ENCODE data around the gene DIS3L2. TPM values are rescaled to one million over a fixed set of nuclear protein-coding genes. Genes with fewer than 3 reads are reported as not detected.
A peak's percentile ranks its signal among the peaks of the same experiment; 100 is the strongest.

Gene DIS3L2
- total RNA-seq, 1 experiment from 2014 or later = 28.5 TPM

DNA sequence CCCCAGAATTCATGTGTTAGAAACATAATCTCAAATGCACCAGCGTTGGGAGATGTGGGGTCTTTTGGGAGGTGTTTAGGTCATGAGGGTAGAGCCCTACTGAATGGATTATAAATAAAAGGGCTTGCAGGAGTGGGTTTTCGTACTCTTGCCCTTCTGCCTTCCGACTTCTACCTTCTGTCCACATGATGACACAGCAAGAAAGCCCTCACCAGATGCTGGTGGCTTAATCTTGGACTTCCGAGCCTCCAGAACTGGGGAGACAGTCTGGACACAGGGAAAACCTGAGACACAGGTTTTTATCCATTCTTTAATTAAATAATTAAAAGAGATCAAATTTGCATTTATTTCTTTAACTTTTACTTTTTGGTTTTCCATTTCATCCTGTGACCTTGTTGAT lies 87.8 kb downstream of the DIS3L2 start:
- no peak for TF ChIP-seq NFE2L1 (CRISPR knock-in tag; IDR thresholded peaks at IDR 0.05)
- TF ChIP-seq JAZF1 (CRISPR knock-in tag; IDR thresholded peaks at IDR 0.05) = no peak
- no peak for TF ChIP-seq NFATC4 (CRISPR knock-in tag; IDR thresholded peaks at IDR 0.05)
- TF ChIP-seq KAT7 (CRISPR knock-in tag; IDR thresholded peaks at IDR 0.05; ENCODE audit: borderline replicate concordance) = no peak
- TF ChIP-seq, protein P1, sequence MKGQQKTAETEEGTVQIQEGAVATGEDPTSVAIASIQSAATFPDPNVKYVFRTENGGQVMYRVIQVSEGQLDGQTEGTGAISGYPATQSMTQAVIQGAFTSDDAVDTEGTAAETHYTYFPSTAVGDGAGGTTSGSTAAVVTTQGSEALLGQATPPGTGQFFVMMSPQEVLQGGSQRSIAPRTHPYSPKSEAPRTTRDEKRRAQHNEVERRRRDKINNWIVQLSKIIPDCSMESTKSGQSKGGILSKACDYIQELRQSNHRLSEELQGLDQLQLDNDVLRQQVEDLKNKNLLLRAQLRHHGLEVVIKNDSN (CRISPR knock-in tag; IDR thresholded peaks at IDR 0.05) = no peak
- TF ChIP-seq FOXP1 (CRISPR knock-in tag; IDR thresholded peaks at IDR 0.05; ENCODE audit: borderline replicate concordance) = no peak
- TF ChIP-seq, protein P2, sequence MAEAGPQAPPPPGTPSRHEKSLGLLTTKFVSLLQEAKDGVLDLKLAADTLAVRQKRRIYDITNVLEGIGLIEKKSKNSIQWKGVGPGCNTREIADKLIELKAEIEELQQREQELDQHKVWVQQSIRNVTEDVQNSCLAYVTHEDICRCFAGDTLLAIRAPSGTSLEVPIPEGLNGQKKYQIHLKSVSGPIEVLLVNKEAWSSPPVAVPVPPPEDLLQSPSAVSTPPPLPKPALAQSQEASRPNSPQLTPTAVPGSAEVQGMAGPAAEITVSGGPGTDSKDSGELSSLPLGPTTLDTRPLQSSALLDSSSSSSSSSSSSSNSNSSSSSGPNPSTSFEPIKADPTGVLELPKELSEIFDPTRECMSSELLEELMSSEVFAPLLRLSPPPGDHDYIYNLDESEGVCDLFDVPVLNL (CRISPR knock-in tag; IDR thresholded peaks at IDR 0.05; ENCODE audit: borderline replicate concordance, low read depth) = no peak
- H3K4me1 Mint-ChIP-seq = peaks cover 18% of the 10 kb centered on the region
- H3K27me3 Mint-ChIP-seq (ENCODE audit: low read depth) = no peaks in the 10 kb centered on the region
- no peak overlapping the region for H3K4me3 Mint-ChIP-seq
- H3K9me3 Mint-ChIP-seq = no peaks in the 10 kb centered on the region
- DNase-seq (ENCODE audit: low spot score) = no peak
- ChIA-PET CTCF (interaction anchor here (1.0 kb wide), 1 partner anchor 124 kb away, joined by 4 read pairs; no protein-coding TSS in a partner anchor), POLR2A (no interaction called here)
- H3K27ac Mint-ChIP-seq = no peak overlapping the region
- no peaks in the 10 kb centered on the region for H3K36me3 Mint-ChIP-seq
- no peak for ATAC-seq

DNA sequence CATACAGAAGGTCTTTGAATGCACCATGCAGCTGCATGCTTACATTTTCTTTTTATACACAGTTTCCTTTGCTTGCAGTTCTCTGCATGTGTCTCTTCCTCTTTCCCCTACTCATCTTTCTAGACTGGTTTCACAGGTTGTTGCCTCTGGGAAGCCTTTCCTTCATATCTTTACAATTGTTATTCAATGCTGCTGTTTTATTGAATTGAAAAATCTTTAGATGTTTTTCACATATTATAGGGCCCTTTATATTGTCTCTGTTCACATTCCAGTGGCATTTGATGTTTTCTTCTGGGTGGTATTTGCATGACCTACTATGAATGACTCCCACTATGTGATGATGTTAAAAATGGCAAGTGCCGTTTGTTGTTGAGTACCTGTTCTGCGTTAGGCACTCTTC lies 91.1 kb downstream of the DIS3L2 start:
- ATAC-seq = no peak
- peak overlapping the region; percentile 33; the same call in 1 of the 2 replicates for H3K27ac Mint-ChIP-seq
- H3K36me3 Mint-ChIP-seq = no peaks in the 10 kb centered on the region
- H3K27me3 Mint-ChIP-seq (ENCODE audit: low read depth) = no peaks in the 10 kb centered on the region
- H3K4me1 Mint-ChIP-seq = peaks cover 18% of the 10 kb centered on the region
- no peak for DNase-seq (ENCODE audit: low spot score)
- no peak overlapping the region for H3K4me3 Mint-ChIP-seq
- CTCF ChIA-PET = no interaction called here
- TF ChIP-seq ZNF232 (CRISPR knock-in tag; IDR thresholded peaks at IDR 0.05) = no peak
- TF ChIP-seq, protein P3, sequence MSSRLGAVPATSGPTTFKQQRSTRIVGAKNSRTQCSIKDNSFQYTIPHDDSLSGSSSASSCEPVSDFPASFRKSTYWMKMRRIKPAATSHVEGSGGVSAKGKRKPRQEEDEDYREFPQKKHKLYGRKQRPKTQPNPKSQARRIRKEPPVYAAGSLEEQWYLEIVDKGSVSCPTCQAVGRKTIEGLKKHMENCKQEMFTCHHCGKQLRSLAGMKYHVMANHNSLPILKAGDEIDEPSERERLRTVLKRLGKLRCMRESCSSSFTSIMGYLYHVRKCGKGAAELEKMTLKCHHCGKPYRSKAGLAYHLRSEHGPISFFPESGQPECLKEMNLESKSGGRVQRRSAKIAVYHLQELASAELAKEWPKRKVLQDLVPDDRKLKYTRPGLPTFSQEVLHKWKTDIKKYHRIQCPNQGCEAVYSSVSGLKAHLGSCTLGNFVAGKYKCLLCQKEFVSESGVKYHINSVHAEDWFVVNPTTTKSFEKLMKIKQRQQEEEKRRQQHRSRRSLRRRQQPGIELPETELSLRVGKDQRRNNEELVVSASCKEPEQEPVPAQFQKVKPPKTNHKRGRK (CRISPR knock-in tag; IDR thresholded peaks at IDR 0.05; ENCODE audit: borderline replicate concordance) = no peak
- TF ChIP-seq, protein P4, sequence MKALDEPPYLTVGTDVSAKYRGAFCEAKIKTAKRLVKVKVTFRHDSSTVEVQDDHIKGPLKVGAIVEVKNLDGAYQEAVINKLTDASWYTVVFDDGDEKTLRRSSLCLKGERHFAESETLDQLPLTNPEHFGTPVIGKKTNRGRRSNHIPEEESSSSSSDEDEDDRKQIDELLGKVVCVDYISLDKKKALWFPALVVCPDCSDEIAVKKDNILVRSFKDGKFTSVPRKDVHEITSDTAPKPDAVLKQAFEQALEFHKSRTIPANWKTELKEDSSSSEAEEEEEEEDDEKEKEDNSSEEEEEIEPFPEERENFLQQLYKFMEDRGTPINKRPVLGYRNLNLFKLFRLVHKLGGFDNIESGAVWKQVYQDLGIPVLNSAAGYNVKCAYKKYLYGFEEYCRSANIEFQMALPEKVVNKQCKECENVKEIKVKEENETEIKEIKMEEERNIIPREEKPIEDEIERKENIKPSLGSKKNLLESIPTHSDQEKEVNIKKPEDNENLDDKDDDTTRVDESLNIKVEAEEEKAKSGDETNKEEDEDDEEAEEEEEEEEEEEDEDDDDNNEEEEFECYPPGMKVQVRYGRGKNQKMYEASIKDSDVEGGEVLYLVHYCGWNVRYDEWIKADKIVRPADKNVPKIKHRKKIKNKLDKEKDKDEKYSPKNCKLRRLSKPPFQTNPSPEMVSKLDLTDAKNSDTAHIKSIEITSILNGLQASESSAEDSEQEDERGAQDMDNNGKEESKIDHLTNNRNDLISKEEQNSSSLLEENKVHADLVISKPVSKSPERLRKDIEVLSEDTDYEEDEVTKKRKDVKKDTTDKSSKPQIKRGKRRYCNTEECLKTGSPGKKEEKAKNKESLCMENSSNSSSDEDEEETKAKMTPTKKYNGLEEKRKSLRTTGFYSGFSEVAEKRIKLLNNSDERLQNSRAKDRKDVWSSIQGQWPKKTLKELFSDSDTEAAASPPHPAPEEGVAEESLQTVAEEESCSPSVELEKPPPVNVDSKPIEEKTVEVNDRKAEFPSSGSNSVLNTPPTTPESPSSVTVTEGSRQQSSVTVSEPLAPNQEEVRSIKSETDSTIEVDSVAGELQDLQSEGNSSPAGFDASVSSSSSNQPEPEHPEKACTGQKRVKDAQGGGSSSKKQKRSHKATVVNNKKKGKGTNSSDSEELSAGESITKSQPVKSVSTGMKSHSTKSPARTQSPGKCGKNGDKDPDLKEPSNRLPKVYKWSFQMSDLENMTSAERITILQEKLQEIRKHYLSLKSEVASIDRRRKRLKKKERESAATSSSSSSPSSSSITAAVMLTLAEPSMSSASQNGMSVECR (CRISPR knock-in tag; IDR thresholded peaks at IDR 0.05; ENCODE audit: borderline replicate concordance) = no peak
- no peak for TF ChIP-seq ZNF416 (CRISPR knock-in tag; IDR thresholded peaks at IDR 0.05)
- no peak for TF ChIP-seq ZNF396 (CRISPR knock-in tag; IDR thresholded peaks at IDR 0.05; ENCODE audit: borderline replicate concordance)
- no peak for TF ChIP-seq ZNF317 (CRISPR knock-in tag; IDR thresholded peaks at IDR 0.05; ENCODE audit: borderline replicate concordance, low read depth)
- no peak for TF ChIP-seq NFYB (CRISPR knock-in tag; conservative IDR thresholded peaks at IDR 0.05; ENCODE audit: low read depth)
- TF ChIP-seq, protein P5, sequence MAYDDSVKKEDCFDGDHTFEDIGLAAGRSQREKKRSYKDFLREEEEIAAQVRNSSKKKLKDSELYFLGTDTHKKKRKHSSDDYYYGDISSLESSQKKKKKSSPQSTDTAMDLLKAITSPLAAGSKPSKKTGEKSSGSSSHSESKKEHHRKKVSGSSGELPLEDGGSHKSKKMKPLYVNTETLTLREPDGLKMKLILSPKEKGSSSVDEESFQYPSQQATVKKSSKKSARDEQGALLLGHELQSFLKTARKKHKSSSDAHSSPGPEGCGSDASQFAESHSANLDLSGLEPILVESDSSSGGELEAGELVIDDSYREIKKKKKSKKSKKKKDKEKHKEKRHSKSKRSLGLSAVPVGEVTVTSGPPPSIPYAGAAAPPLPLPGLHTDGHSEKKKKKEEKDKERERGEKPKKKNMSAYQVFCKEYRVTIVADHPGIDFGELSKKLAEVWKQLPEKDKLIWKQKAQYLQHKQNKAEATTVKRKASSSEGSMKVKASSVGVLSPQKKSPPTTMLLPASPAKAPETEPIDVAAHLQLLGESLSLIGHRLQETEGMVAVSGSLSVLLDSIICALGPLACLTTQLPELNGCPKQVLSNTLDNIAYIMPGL (CRISPR knock-in tag; IDR thresholded peaks at IDR 0.05) = no peak
- TF ChIP-seq, protein P6, sequence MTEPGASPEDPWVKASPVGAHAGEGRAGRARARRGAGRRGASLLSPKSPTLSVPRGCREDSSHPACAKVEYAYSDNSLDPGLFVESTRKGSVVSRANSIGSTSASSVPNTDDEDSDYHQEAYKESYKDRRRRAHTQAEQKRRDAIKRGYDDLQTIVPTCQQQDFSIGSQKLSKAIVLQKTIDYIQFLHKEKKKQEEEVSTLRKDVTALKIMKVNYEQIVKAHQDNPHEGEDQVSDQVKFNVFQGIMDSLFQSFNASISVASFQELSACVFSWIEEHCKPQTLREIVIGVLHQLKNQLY (CRISPR knock-in tag; IDR thresholded peaks at IDR 0.05) = no peak
- no peak for TF ChIP-seq FOXP1 (CRISPR knock-in tag; IDR thresholded peaks at IDR 0.05; ENCODE audit: borderline replicate concordance)
- no peak for TF ChIP-seq SMAD4 (CRISPR knock-in tag; IDR thresholded peaks at IDR 0.05)
- no peak for TF ChIP-seq SMAD3 (CRISPR knock-in tag; IDR thresholded peaks at IDR 0.05; ENCODE audit: borderline replicate concordance)
- POLR2A ChIA-PET = interaction anchor here (0.6 kb wide), 1 partner anchor 399 kb away, joined by 4 read pairs; no protein-coding TSS in a partner anchor
- H3K9me3 Mint-ChIP-seq = no peaks in the 10 kb centered on the region

All from WTC11 (cell line).